Liver (tissue), 9 donors: ENCODE measurements around the gene NPL. TPM values are rescaled to one million over a fixed set of nuclear protein-coding genes. Genes with fewer than 3 reads are reported as not detected.

Experiments
- DNase-seq: peaks from one replicate; pipeline ENCODE4 v3.0.0-alpha.2; 2017; ENCODE audit warnings: low spot score
- H3K27ac ChIP-seq, 2 donors: one replicate each; pipeline ENCODE4 v1.7.0; 2013; ENCODE audit warnings: inconsistent platforms in 2 of 2, low read length in 2 of 2, control low read depth in 1 of 2, low read depth in 1 of 2, mild to moderate bottlenecking in 1 of 2
- H3K27me3 ChIP-seq, 4 donors: one replicate each; pipeline versions ENCODE4 v1.6.1 to v1.7.0; 2013; ENCODE audit warnings: low read length in 3 of 4, inconsistent platforms in 1 of 4, mild to moderate bottlenecking in 1 of 4, moderate library complexity in 1 of 4; ENCODE audit not compliant: control insufficient read depth in 4 of 4, insufficient read depth in 4 of 4
- H3K36me3 ChIP-seq, 4 donors: one replicate each; pipeline versions ENCODE4 v1.6.1 to v1.7.0; 2013; ENCODE audit warnings: low read length in 3 of 4, mild to moderate bottlenecking in 3 of 4, low read depth in 1 of 4, moderate library complexity in 1 of 4; ENCODE audit not compliant: control insufficient read depth in 4 of 4, insufficient read depth in 3 of 4
- H3K4me1 ChIP-seq, 4 donors: one replicate each; pipeline versions ENCODE4 v1.6.1 to v1.7.0; 2013; ENCODE audit warnings: low read length in 3 of 4, mild to moderate bottlenecking in 3 of 4, moderate library complexity in 1 of 4; ENCODE audit not compliant: control insufficient read depth in 4 of 4, insufficient read depth in 4 of 4
- H3K4me3 ChIP-seq, 3 donors: one replicate each; pipeline versions ENCODE4 v1.6.1 to v1.7.0; 2013; ENCODE audit warnings: low read length in 3 of 3, control low read depth in 1 of 3, low read depth in 1 of 3, mild to moderate bottlenecking in 1 of 3
- H3K9ac ChIP-seq, 2 donors: one replicate each; pipeline ENCODE4 v1.7.0; 2013; ENCODE audit warnings: low read length in 2 of 2, mild to moderate bottlenecking in 2 of 2, moderate library complexity in 2 of 2, control low read depth in 1 of 2, low read depth in 1 of 2
- H3K9me3 ChIP-seq, 4 donors: one replicate each; pipeline versions ENCODE4 v1.6.1 to v1.7.0; 2013; ENCODE audit warnings: low read length in 3 of 4; ENCODE audit not compliant: control insufficient read depth in 4 of 4
- CTCF ChIP-seq: fragments of 150-350 bp; IDR thresholded peaks from 2 replicates; pipeline ENCODE4 v1.5.1; 2017; ENCODE audit warnings: improper control_type of control experiment, low read depth, low read length; ENCODE audit not compliant: missing input control
- EGR1 ChIP-seq, 2 donors: IDR thresholded peaks; 2 replicates each; pipeline ENCODE4 v1.6.1; 2016 to 2018; ENCODE audit warnings: antibody characterized with exemption in 2 of 2, low read depth in 2 of 2
- FOXA1 ChIP-seq: IDR thresholded peaks from 2 replicates; pipeline ENCODE4 v1.6.1; 2016; ENCODE audit warnings: antibody characterized with exemption
- FOXA2 ChIP-seq: IDR thresholded peaks from 2 replicates; pipeline ENCODE4 v1.6.1; 2016; ENCODE audit warnings: antibody characterized with exemption
- GABPA ChIP-seq, 2 donors: IDR thresholded peaks in 1 of 2; conservative IDR thresholded peaks in 1 of 2; 2 replicates each; pipeline ENCODE4 v1.6.1; 2016; ENCODE audit warnings: antibody characterized with exemption in 2 of 2, mild to moderate bottlenecking in 1 of 2, moderate library complexity in 1 of 2
- HNF4A ChIP-seq, 2 donors: conservative IDR thresholded peaks; 2 replicates each; pipeline ENCODE4 v1.6.1; 2016; ENCODE audit warnings: antibody characterized with exemption in 2 of 2, mild to moderate bottlenecking in 2 of 2
- HNF4G ChIP-seq: IDR thresholded peaks from 2 replicates; pipeline ENCODE4 v1.6.1; 2016; ENCODE audit warnings: antibody characterized with exemption
- JUND ChIP-seq, 2 donors: IDR thresholded peaks; 2 replicates each; pipeline ENCODE4 v1.6.1; 2016; ENCODE audit warnings: antibody characterized with exemption in 2 of 2
- MAX ChIP-seq: IDR thresholded peaks from 2 replicates; pipeline ENCODE4 v1.6.1; 2016; ENCODE audit warnings: antibody characterized with exemption
- NR2F2 ChIP-seq: IDR thresholded peaks from 2 replicates; pipeline ENCODE4 v1.6.1; 2016; ENCODE audit warnings: antibody characterized with exemption
- RAD21 ChIP-seq, 2 donors: IDR thresholded peaks; 2 replicates each; pipeline ENCODE4 v1.6.1; 2016; ENCODE audit warnings: antibody characterized with exemption in 2 of 2, mild to moderate bottlenecking in 2 of 2
- RXRA ChIP-seq, 2 donors: IDR thresholded peaks; 2 replicates each; pipeline ENCODE4 v1.6.1; 2017 to 2018; ENCODE audit warnings: antibody characterized with exemption in 2 of 2, mild to moderate bottlenecking in 1 of 2
- SP1 ChIP-seq: IDR thresholded peaks from 2 replicates; pipeline ENCODE4 v1.6.1; 2018; ENCODE audit warnings: antibody characterized with exemption, mild to moderate bottlenecking
- TAF1 ChIP-seq: conservative IDR thresholded peaks from 2 replicates; pipeline ENCODE4 v1.6.1; 2016; ENCODE audit warnings: antibody characterized with exemption, mild to moderate bottlenecking
- YY1 ChIP-seq: IDR thresholded peaks from 2 replicates; pipeline ENCODE4 v1.6.1; 2016; ENCODE audit warnings: antibody characterized with exemption, mild to moderate bottlenecking
- WGBS: extraction: QIAGEN DNeasy Blood & Tissue Kit; methylation state at CpG from one replicate; pipeline ENCODE4 v1.1.7; 2013; 5-methylcytosine and 5-hydroxymethylcytosine counted together
- polyA plus RNA-seq, 2 donors: library from polyadenylated mRNA; stranded (reverse) in 1 of 2; unstranded in 1 of 2; fragments of 200-250 nt in 1 of 2; fragments of >200 nt in 1 of 2; fragmentation: Nextera tagmentation in 1 of 2; extraction: Ambion mirVana in 1 of 2; gene quantifications; one replicate each; pipeline versions ENCODE4 v1.2.1 to v1.2.3, GENCODE V29; 2013 to 2015
- total RNA-seq, 2 donors: library from RNA; depleted of rRNA; stranded (reverse); fragments of >200 nt; gene quantifications; one replicate each; pipeline ENCODE4 v1.2.3, GENCODE V29; 2014
- TF ChIP-seq, protein P1 (sequence below): IDR thresholded peaks from 2 replicates; pipeline ENCODE4 v1.6.1; 2016; ENCODE audit warnings: antibody characterized with exemption
- TF ChIP-seq, protein P2 (sequence below): IDR thresholded peaks from 2 replicates; pipeline ENCODE4 v1.6.1; 2016; ENCODE audit warnings: antibody characterized with exemption
- TF ChIP-seq, protein P3 (sequence below): IDR thresholded peaks from 2 replicates; pipeline ENCODE4 v1.6.1; 2016; ENCODE audit warnings: antibody characterized with exemption, mild to moderate bottlenecking
- donor health status: healthy.
- donor health status: healthy.
- donor health status: healthy.
- donor health status: healthy.
- donor health status: healthy.

The NPL gene
- total and polyA plus RNA-seq, 4 donors, result 8.5 to 47.3 (median 15.9) TPM

- Histone ChIP-seq H3K9me3 (no peaks in the 10 kb centered on the region), H3K4me1 (peaks cover 0 to 4% (median 0%) of the 10 kb centered on the region in 4 donors), H3K27ac (no peak overlapping the region), H3K36me3 (no peaks in the 10 kb centered on the region), H3K9ac (no peak overlapping the region), H3K27me3 (no peaks in the 10 kb centered on the region), H3K4me3 (no peak overlapping the region)
- WGBS, result 67% methylated on average over 2 of the region's 2 CpGs
- no peak for DNase-seq
- no peak for TF ChIP-seq MAX
- TF ChIP-seq, protein P1, sequence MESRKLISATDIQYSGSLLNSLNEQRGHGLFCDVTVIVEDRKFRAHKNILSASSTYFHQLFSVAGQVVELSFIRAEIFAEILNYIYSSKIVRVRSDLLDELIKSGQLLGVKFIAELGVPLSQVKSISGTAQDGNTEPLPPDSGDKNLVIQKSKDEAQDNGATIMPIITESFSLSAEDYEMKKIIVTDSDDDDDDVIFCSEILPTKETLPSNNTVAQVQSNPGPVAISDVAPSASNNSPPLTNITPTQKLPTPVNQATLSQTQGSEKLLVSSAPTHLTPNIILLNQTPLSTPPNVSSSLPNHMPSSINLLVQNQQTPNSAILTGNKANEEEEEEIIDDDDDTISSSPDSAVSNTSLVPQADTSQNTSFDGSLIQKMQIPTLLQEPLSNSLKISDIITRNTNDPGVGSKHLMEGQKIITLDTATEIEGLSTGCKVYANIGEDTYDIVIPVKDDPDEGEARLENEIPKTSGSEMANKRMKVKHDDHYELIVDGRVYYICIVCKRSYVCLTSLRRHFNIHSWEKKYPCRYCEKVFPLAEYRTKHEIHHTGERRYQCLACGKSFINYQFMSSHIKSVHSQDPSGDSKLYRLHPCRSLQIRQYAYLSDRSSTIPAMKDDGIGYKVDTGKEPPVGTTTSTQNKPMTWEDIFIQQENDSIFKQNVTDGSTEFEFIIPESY, result no peak
- no peak for TF ChIP-seq FOXA1
- TF ChIP-seq TAF1, result no peak
- TF ChIP-seq RAD21 (IDR thresholded peaks at IDR 0.05), result no peak
- TF ChIP-seq, protein P2, sequence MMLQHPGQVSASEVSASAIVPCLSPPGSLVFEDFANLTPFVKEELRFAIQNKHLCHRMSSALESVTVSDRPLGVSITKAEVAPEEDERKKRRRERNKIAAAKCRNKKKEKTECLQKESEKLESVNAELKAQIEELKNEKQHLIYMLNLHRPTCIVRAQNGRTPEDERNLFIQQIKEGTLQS, result no peak
- no peak for TF ChIP-seq EGR1 (IDR thresholded peaks at IDR 0.05; ENCODE audit: low read depth in 2 of 2)
- TF ChIP-seq YY1, result no peak
- TF ChIP-seq, protein P3, sequence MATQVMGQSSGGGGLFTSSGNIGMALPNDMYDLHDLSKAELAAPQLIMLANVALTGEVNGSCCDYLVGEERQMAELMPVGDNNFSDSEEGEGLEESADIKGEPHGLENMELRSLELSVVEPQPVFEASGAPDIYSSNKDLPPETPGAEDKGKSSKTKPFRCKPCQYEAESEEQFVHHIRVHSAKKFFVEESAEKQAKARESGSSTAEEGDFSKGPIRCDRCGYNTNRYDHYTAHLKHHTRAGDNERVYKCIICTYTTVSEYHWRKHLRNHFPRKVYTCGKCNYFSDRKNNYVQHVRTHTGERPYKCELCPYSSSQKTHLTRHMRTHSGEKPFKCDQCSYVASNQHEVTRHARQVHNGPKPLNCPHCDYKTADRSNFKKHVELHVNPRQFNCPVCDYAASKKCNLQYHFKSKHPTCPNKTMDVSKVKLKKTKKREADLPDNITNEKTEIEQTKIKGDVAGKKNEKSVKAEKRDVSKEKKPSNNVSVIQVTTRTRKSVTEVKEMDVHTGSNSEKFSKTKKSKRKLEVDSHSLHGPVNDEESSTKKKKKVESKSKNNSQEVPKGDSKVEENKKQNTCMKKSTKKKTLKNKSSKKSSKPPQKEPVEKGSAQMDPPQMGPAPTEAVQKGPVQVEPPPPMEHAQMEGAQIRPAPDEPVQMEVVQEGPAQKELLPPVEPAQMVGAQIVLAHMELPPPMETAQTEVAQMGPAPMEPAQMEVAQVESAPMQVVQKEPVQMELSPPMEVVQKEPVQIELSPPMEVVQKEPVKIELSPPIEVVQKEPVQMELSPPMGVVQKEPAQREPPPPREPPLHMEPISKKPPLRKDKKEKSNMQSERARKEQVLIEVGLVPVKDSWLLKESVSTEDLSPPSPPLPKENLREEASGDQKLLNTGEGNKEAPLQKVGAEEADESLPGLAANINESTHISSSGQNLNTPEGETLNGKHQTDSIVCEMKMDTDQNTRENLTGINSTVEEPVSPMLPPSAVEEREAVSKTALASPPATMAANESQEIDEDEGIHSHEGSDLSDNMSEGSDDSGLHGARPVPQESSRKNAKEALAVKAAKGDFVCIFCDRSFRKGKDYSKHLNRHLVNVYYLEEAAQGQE, result no peak
- no peak for TF ChIP-seq HNF4A (conservative IDR thresholded peaks at IDR 0.05)
- TF ChIP-seq JUND (IDR thresholded peaks at IDR 0.05), result no peak
- TF ChIP-seq NR2F2, result no peak
- TF ChIP-seq SP1, result no peak
- TF ChIP-seq RXRA (IDR thresholded peaks at IDR 0.05), result no peak
- no peak for TF ChIP-seq FOXA2
- no peak for TF ChIP-seq HNF4G
- TF ChIP-seq GABPA (IDR thresholded peaks at IDR 0.05 in 1 of 2, conservative IDR thresholded peaks at IDR 0.05 in 1 of 2), result no peak
- TF ChIP-seq CTCF, result no peak
These were observed 6.5 kb upstream of the NPL start for GRCh38 chr1:182783068-182783467.
